HL-60 (cell line): ENCODE measurements around the gene APOH.

ENCODE experiments used
- CTCF ChIP-seq: IDR thresholded peaks from one replicate; pipeline ENCODE4 v1.5.1; 2011; ENCODE audit warnings: low read length, control low read depth, inconsistent platforms; ENCODE audit not compliant: insufficient read depth
- GABPA ChIP-seq: IDR thresholded peaks from 2 replicates; pipeline ENCODE4 v1.6.1; 2012; ENCODE audit warnings: low read depth
- POLR2AphosphoS5 ChIP-seq: IDR thresholded peaks from 2 replicates; pipeline ENCODE4 v1.6.1; 2012; ENCODE audit warnings: low read depth
- REST ChIP-seq: IDR thresholded peaks from 2 replicates; pipeline ENCODE4 v1.6.1; 2012; ENCODE audit warnings: low read depth; ENCODE audit not compliant: insufficient replicate concordance
- SPI1 ChIP-seq: IDR thresholded peaks from 2 replicates; pipeline ENCODE4 v1.6.1; 2012; ENCODE audit warnings: low read depth, mild to moderate bottlenecking, borderline replicate concordance

GRCh38 chr17:66187718-66188117, 41.5 kb downstream of the APOH start:
- TF ChIP-seq CTCF (no peak), SPI1 (no peak), GABPA (no peak), REST (no peak), POLR2AphosphoS5 (no peak)
